Measurements from ENCODE around the gene PRICKLE4. TPM values are rescaled to one million over a fixed set of nuclear protein-coding genes. Genes with fewer than 3 reads are reported as not detected.

The PRICKLE4 gene
- total and polyA plus RNA-seq, 2 of the 13 experiments (the other 11 are each of a cell fraction or from before 2014, with no cell fraction given): 0.92 to 1.2 TPM

GRCh38 chr6:41741625-41742490 is 38.7 kb upstream of the PRICKLE4 start (continued):
- no peak for TF ChIP-seq ZNF34 (CRISPR knock-in tag; IDR thresholded peaks at IDR 0.05; ENCODE audit: borderline replicate concordance)
- no peak for TF ChIP-seq FOSL1 (CRISPR knock-in tag; IDR thresholded peaks at IDR 0.05; ENCODE audit: borderline replicate concordance)
- TF ChIP-seq CEBPG (CRISPR knock-in tag; IDR thresholded peaks at IDR 0.05): peak; percentile 97
- TF ChIP-seq ZFX (CRISPR knock-in tag; IDR thresholded peaks at IDR 0.05; ENCODE audit: low read depth): 0 out of 2 replicates have a peak, but pooled peaks have one; percentile 32
- TF ChIP-seq NFAT5 (CRISPR knock-in tag; IDR thresholded peaks at IDR 0.05): no peak
- no peak for TF ChIP-seq TP53 (CRISPR knock-in tag; conservative IDR thresholded peaks at IDR 0.05)
- TF ChIP-seq RFX5 (IDR thresholded peaks at IDR 0.05; ENCODE audit: low read depth, low read length): no peak
- no peak for TF ChIP-seq ATM (IDR thresholded peaks at IDR 0.05; ENCODE audit: borderline replicate concordance)
- no peak for TF ChIP-seq HBP1 (CRISPR knock-in tag; IDR thresholded peaks at IDR 0.05; ENCODE audit: low read depth)
- peak; percentile 97 for TF ChIP-seq ELF3 (CRISPR knock-in tag; IDR thresholded peaks at IDR 0.05)
- no peak for TF ChIP-seq ZNF414 (CRISPR knock-in tag; IDR thresholded peaks at IDR 0.05)
- peak; percentile 61; the same call in 1 of the 2 replicates for TF ChIP-seq TARDBP (CRISPR knock-in tag; IDR thresholded peaks at IDR 0.05)
- 0 out of 2 replicates have a peak, but pooled peaks have one; percentile 23 for TF ChIP-seq ZNF7 (CRISPR knock-in tag; IDR thresholded peaks at IDR 0.05)
- TF ChIP-seq SALL1 (CRISPR knock-in tag; IDR thresholded peaks at IDR 0.05): peak; percentile 74; the same call in 1 of the 2 replicates
- no peak for TF ChIP-seq ESRRA (CRISPR knock-in tag; IDR thresholded peaks at IDR 0.05; ENCODE audit: low read depth)
- peak; percentile 56 for TF ChIP-seq TFDP1 (CRISPR knock-in tag; IDR thresholded peaks at IDR 0.05; ENCODE audit: borderline replicate concordance)
- no peak for TF ChIP-seq ZNF160 (CRISPR knock-in tag; IDR thresholded peaks at IDR 0.05)
- no peak for TF ChIP-seq IKZF1 (IDR thresholded peaks at IDR 0.05)
- TF ChIP-seq ZSCAN29 (CRISPR knock-in tag; conservative IDR thresholded peaks at IDR 0.05): no peak
- no peak for TF ChIP-seq ZFP36 (IDR thresholded peaks at IDR 0.05; ENCODE audit: borderline replicate concordance, low read depth, low read length, partially characterized antibody)
- TF ChIP-seq ZMYM3 (CRISPR knock-in tag; IDR thresholded peaks at IDR 0.05): no peak

All from HepG2 (cell line).